Trophoblast cell (in vitro differentiated cells and primary cell): ENCODE results near the gene SLC41A3.

Source experiments
- DNase-seq, 2 donors: peaks; one replicate each; pipeline ENCODE4 v3.0.0-alpha.2; 2016
- H2AFZ ChIP-seq: 2 replicates; pipeline ENCODE4 v1.6.1; 2013; ENCODE audit warnings: low read length, moderate library complexity, mild to moderate bottlenecking; ENCODE audit not compliant: insufficient read depth, poor library complexity
- H2AK5ac ChIP-seq: 2 replicates; pipeline ENCODE4 v1.6.1; 2013; ENCODE audit warnings: mild to moderate bottlenecking, low read length
- H2BK120ac ChIP-seq: 2 replicates; pipeline ENCODE4 v1.6.1; 2013; ENCODE audit warnings: low read length, mild to moderate bottlenecking, moderate library complexity; ENCODE audit not compliant: insufficient read depth, poor library complexity
- H2BK12ac ChIP-seq: 2 replicates; pipeline ENCODE4 v1.6.1; 2013; ENCODE audit warnings: mild to moderate bottlenecking, low read length, moderate library complexity
- H2BK5ac ChIP-seq: 2 replicates; pipeline ENCODE4 v1.6.1; 2013; ENCODE audit warnings: low read length, low read depth, moderate library complexity, mild to moderate bottlenecking; ENCODE audit not compliant: poor library complexity
- H3K14ac ChIP-seq: 2 replicates; pipeline ENCODE4 v1.6.1; 2013; ENCODE audit warnings: mild to moderate bottlenecking, low read length
- H3K18ac ChIP-seq: 2 replicates; pipeline ENCODE4 v1.6.1; 2013; ENCODE audit warnings: mild to moderate bottlenecking, low read length
- H3K23ac ChIP-seq: 2 replicates; pipeline ENCODE4 v1.6.1; 2013; ENCODE audit warnings: low read length
- H3K27ac ChIP-seq: 2 replicates; pipeline ENCODE4 v1.5.1; 2013; ENCODE audit warnings: low read depth, mild to moderate bottlenecking, inconsistent platforms, low read length, moderate library complexity
- H3K27me3 ChIP-seq: 2 replicates; pipeline ENCODE4 v1.6.1; 2013; ENCODE audit warnings: inconsistent platforms, mild to moderate bottlenecking, low read length, moderate library complexity; ENCODE audit not compliant: insufficient read depth
- H3K36me3 ChIP-seq, 2 experiments: 1 replicate in 1 of 2; 2 replicates in 1 of 2; pipeline ENCODE4 v1.6.1; 2013; ENCODE audit warnings: low read length in 2 of 2, mild to moderate bottlenecking in 2 of 2, moderate library complexity in 1 of 2; ENCODE audit not compliant: insufficient read depth in 2 of 2, control insufficient read depth in 1 of 2
- H3K4ac ChIP-seq: 2 replicates; pipeline ENCODE4 v1.6.1; 2013; ENCODE audit warnings: low read depth, mild to moderate bottlenecking, low read length, moderate library complexity
- H3K4me1 ChIP-seq, 2 experiments: 1 replicate in 1 of 2; 2 replicates in 1 of 2; pipeline ENCODE4 v1.6.1; 2013; ENCODE audit warnings: low read length in 2 of 2, mild to moderate bottlenecking in 2 of 2, moderate library complexity in 1 of 2; ENCODE audit not compliant: insufficient read depth in 2 of 2, control insufficient read depth in 1 of 2
- H3K4me2 ChIP-seq: 2 replicates; pipeline ENCODE4 v1.6.1; 2013; ENCODE audit warnings: inconsistent platforms, mild to moderate bottlenecking, low read length, moderate library complexity
- H3K4me3 ChIP-seq: 2 replicates; pipeline ENCODE4 v1.5.1; 2013; ENCODE audit warnings: mild to moderate bottlenecking, low read depth, low read length, inconsistent platforms
- H3K79me1 ChIP-seq: one replicate; pipeline ENCODE4 v1.6.1; 2013; ENCODE audit warnings: low read length
- H3K79me2 ChIP-seq: 2 replicates; pipeline ENCODE4 v1.6.1; 2013; ENCODE audit warnings: low read length, mild to moderate bottlenecking; ENCODE audit not compliant: control insufficient read depth, insufficient read depth, poor library complexity
- H3K9ac ChIP-seq: 2 replicates; pipeline ENCODE4 v1.6.1; 2013; ENCODE audit warnings: mild to moderate bottlenecking, low read length
- H3K9me3 ChIP-seq: 2 replicates; pipeline ENCODE4 v1.6.1; 2013; ENCODE audit warnings: low read depth, mild to moderate bottlenecking, control low read depth, inconsistent platforms, low read length; ENCODE audit not compliant: insufficient read depth
- H4K12ac ChIP-seq: 2 replicates; pipeline ENCODE4 v1.6.1; 2013; ENCODE audit warnings: low read depth, mild to moderate bottlenecking, low read length, moderate library complexity
- H4K8ac ChIP-seq: 2 replicates; pipeline ENCODE4 v1.6.1; 2013; ENCODE audit warnings: low read depth, mild to moderate bottlenecking, low read length, moderate library complexity
- H4K91ac ChIP-seq: one replicate; pipeline ENCODE4 v1.6.1; 2013; ENCODE audit warnings: low read depth, mild to moderate bottlenecking, low read length, moderate library complexity
- WGBS: extraction: QIAGEN DNeasy Blood & Tissue Kit; methylation state at CpG from one replicate; pipeline ENCODE4 v1.1.7; 2013; ENCODE audit warnings: missing lambda C conversion rate; ENCODE audit not compliant: insufficient read length, insufficient coverage; ENCODE audit errors: extremely low coverage; 5-methylcytosine and 5-hydroxymethylcytosine counted together

Gene SLC41A3

GRCh38 chr3:126121632-126122031, 37.7 kb upstream of the SLC41A3 start:
- Histone ChIP-seq H2BK12ac (no peak overlapping the region), H3K27ac (no peak overlapping the region), H2AK5ac (no peak overlapping the region), H3K4ac (no peak overlapping the region), H3K23ac (no peak overlapping the region), H2BK120ac (no peak overlapping the region), H4K8ac (no peak overlapping the region), H3K9ac (no peak overlapping the region), H3K79me2 (no peaks in the 10 kb centered on the region), H3K14ac (no peak overlapping the region), H3K4me1 (no peaks in the 10 kb centered on the region), H3K79me1 (no peaks in the 10 kb centered on the region), H4K12ac (no peak overlapping the region), H3K9me3 (peaks cover 5% of the 10 kb centered on the region), H3K4me2 (no peak overlapping the region), H3K18ac (no peak overlapping the region), H2AFZ (no peak overlapping the region), H3K36me3 (no peaks in the 10 kb centered on the region), H3K4me3 (no peak overlapping the region), H3K27me3 (no peaks in the 10 kb centered on the region), H4K91ac (no peak overlapping the region), H2BK5ac (no peak overlapping the region)
- DNase-seq = no peak
- no CpG with 5 or more reads among the region's 4 CpGs for WGBS

- H3K14ac ChIP-seq = no peak overlapping the region
- H3K36me3 ChIP-seq = no peaks in the 10 kb centered on the region
- no peak overlapping the region for H3K4me2 ChIP-seq
- H2BK12ac ChIP-seq = no peak overlapping the region
- no CpG with 5 or more reads among the region's 9 CpGs for WGBS
- H3K4me1 ChIP-seq = no peaks in the 10 kb centered on the region
- H3K18ac ChIP-seq = no peak overlapping the region
- no peak overlapping the region for H4K91ac ChIP-seq
- no peaks in the 10 kb centered on the region for H3K79me2 ChIP-seq
- no peaks in the 10 kb centered on the region for H3K27me3 ChIP-seq
- no peak for DNase-seq
- H3K27ac ChIP-seq = no peak overlapping the region
- H4K8ac ChIP-seq = no peak overlapping the region
- no peaks in the 10 kb centered on the region for H3K79me1 ChIP-seq
- H2AK5ac ChIP-seq = no peak overlapping the region
- peaks cover 5% of the 10 kb centered on the region for H3K9me3 ChIP-seq
- no peak overlapping the region for H4K12ac ChIP-seq
- H2BK120ac ChIP-seq = no peak overlapping the region
- H3K4me3 ChIP-seq = no peak overlapping the region
- no peak overlapping the region for H3K4ac ChIP-seq
- H3K23ac ChIP-seq = no peak overlapping the region
- H2BK5ac ChIP-seq = no peak overlapping the region
- no peak overlapping the region for H2AFZ ChIP-seq
- H3K9ac ChIP-seq = no peak overlapping the region
Observed at GRCh38 chr3:126121074-126121473, 37.1 kb upstream of the SLC41A3 start.

- Histone ChIP-seq H3K27me3 (no peaks in the 10 kb centered on the region), H3K18ac (no peak overlapping the region), H3K4ac (no peak overlapping the region), H3K23ac (no peak overlapping the region), H2AFZ (no peak overlapping the region), H3K79me1 (no peaks in the 10 kb centered on the region), H3K14ac (no peak overlapping the region), H3K9me3 (peaks cover 5% of the 10 kb centered on the region), H3K27ac (no peak overlapping the region), H3K9ac (no peak overlapping the region), H3K4me2 (no peak overlapping the region), H3K79me2 (no peaks in the 10 kb centered on the region), H2AK5ac (no peak overlapping the region), H4K8ac (no peak overlapping the region), H3K36me3 (no peaks in the 10 kb centered on the region), H4K12ac (no peak overlapping the region), H2BK12ac (no peak overlapping the region), H3K4me3 (no peak overlapping the region), H2BK5ac (no peak overlapping the region), H2BK120ac (no peak overlapping the region), H4K91ac (no peak overlapping the region), H3K4me1 (no peaks in the 10 kb centered on the region)
- no CpG with 5 or more reads among the region's 8 CpGs for WGBS
- DNase-seq = no peak
Observed at GRCh38 chr3:126119976-126120375, 36.1 kb upstream of the SLC41A3 start.

GRCh38 chr3:126119008-126119675, 35.2 kb upstream of the SLC41A3 start:
- no peak overlapping the region for H3K4me2 ChIP-seq
- H3K4me1 ChIP-seq = no peaks in the 10 kb centered on the region
- H3K27ac ChIP-seq = no peak overlapping the region
- DNase-seq = no peak
- H2BK120ac ChIP-seq = no peak overlapping the region
- H3K4me3 ChIP-seq = no peak overlapping the region
- no peak overlapping the region for H4K12ac ChIP-seq
- H4K8ac ChIP-seq = no peak overlapping the region
- peaks cover 5% of the 10 kb centered on the region for H3K9me3 ChIP-seq
- H3K18ac ChIP-seq = no peak overlapping the region
- H3K4ac ChIP-seq = no peak overlapping the region
- no peaks in the 10 kb centered on the region for H3K36me3 ChIP-seq
- no peak overlapping the region for H3K23ac ChIP-seq
- H4K91ac ChIP-seq = no peak overlapping the region
- no peaks in the 10 kb centered on the region for H3K79me2 ChIP-seq
- H2AK5ac ChIP-seq = no peak overlapping the region
- H3K27me3 ChIP-seq = no peaks in the 10 kb centered on the region
- H2BK5ac ChIP-seq = no peak overlapping the region
- no CpG with 5 or more reads among the region's 7 CpGs for WGBS
- H2AFZ ChIP-seq = no peak overlapping the region
- no peak overlapping the region for H2BK12ac ChIP-seq
- H3K9ac ChIP-seq = no peak overlapping the region
- no peak overlapping the region for H3K14ac ChIP-seq
- no peaks in the 10 kb centered on the region for H3K79me1 ChIP-seq
